Keratinocyte (primary cell): ENCODE results near the gene CDC42EP4. TPM values are rescaled to one million over a fixed set of nuclear protein-coding genes. Genes with fewer than 3 reads are reported as not detected.

Source experiments
- DNase-seq: peaks from one replicate; pipeline ENCODE4 v3.0.0-alpha.2; 2011; ENCODE audit warnings: low read depth, missing footprints, low spot score
- FAIRE-seq: peaks from 2 replicates; lab custom pipeline; 2011; peaks lifted over from hg19 to GRCh38; lab: Jason Lieb, UNC
- H2AFZ ChIP-seq: 2 replicates; pipeline ENCODE4 v1.6.0; 2012; ENCODE audit warnings: low read length, control low read depth, inconsistent platforms; ENCODE audit not compliant: control insufficient read depth
- H3K27ac ChIP-seq: 2 replicates; pipeline ENCODE4 v1.5.1; 2011; ENCODE audit warnings: low read length; ENCODE audit not compliant: control insufficient read depth, insufficient read depth
- H3K27me3 ChIP-seq: 3 replicates; pipeline ENCODE4 v1.6.0; 2011; ENCODE audit warnings: low read length; ENCODE audit not compliant: control insufficient read depth, insufficient read depth; ENCODE audit errors: extremely low read depth
- H3K36me3 ChIP-seq, 2 experiments: 2 replicates in 1 of 2; 3 replicates in 1 of 2; pipeline ENCODE4 v1.5.1; 2011; ENCODE audit warnings: low read length in 2 of 2, mild to moderate bottlenecking in 1 of 2; ENCODE audit not compliant: control insufficient read depth in 2 of 2, insufficient read depth in 2 of 2; ENCODE audit errors: extremely low read depth in 1 of 2
- H3K4me1 ChIP-seq: 3 replicates; pipeline ENCODE4 v1.5.1; 2011; ENCODE audit warnings: low read length; ENCODE audit not compliant: control insufficient read depth, insufficient read depth; ENCODE audit errors: extremely low read depth
- H3K4me2 ChIP-seq: 3 replicates; pipeline ENCODE4 v1.6.0; 2011; ENCODE audit warnings: low read depth, low read length; ENCODE audit not compliant: control insufficient read depth, insufficient read depth; ENCODE audit errors: extremely low read depth
- H3K4me3 ChIP-seq, 3 experiments: fragments of 200-600 bp in 1 of 3; sonication (generic) in 1 of 3; 2 replicates in 2 of 3; 3 replicates in 1 of 3; pipeline ENCODE4 v1.5.1; 2011 to 2016; ENCODE audit warnings: low read length in 3 of 3, mild to moderate bottlenecking in 3 of 3, control low read depth in 2 of 3, inconsistent platforms in 1 of 3, low read depth in 1 of 3, mixed read lengths in 1 of 3, mixed run types in 1 of 3, moderate library complexity in 1 of 3; ENCODE audit not compliant: control insufficient read depth in 2 of 3, insufficient read depth in 2 of 3; ENCODE audit errors: extremely low read depth in 1 of 3
- H3K79me2 ChIP-seq: 2 replicates; pipeline ENCODE4 v1.6.0; 2012; ENCODE audit warnings: low read length; ENCODE audit not compliant: control insufficient read depth, insufficient read depth
- H3K9ac ChIP-seq: 3 replicates; pipeline ENCODE4 v1.6.0; 2011; ENCODE audit warnings: low read length; ENCODE audit not compliant: control insufficient read depth, insufficient read depth; ENCODE audit errors: extremely low read depth
- H3K9me1 ChIP-seq: 3 replicates; pipeline ENCODE4 v1.6.0; 2011; ENCODE audit warnings: low read length; ENCODE audit not compliant: control insufficient read depth, insufficient read depth; ENCODE audit errors: extremely low read depth
- H3K9me3 ChIP-seq: 2 replicates; pipeline ENCODE4 v1.5.1; 2012; ENCODE audit warnings: low read depth, low read length; ENCODE audit not compliant: control insufficient read depth
- H4K20me1 ChIP-seq: 3 replicates; pipeline ENCODE4 v1.6.0; 2011; ENCODE audit warnings: low read length; ENCODE audit not compliant: control insufficient read depth, insufficient read depth; ENCODE audit errors: extremely low read depth
- CTCF ChIP-seq, 3 experiments: IDR thresholded peaks in 1 of 3; conservative IDR thresholded peaks in 1 of 3; optimal IDR thresholded peaks in 1 of 3; 2 replicates in 2 of 3; 3 replicates in 1 of 3; pipeline versions ENCODE3 to v1.5.1; 2011; ENCODE audit warnings: low read length in 3 of 3, mild to moderate bottlenecking in 3 of 3, moderate library complexity in 2 of 3, control low read depth in 1 of 3, inconsistent platforms in 1 of 3; ENCODE audit not compliant: insufficient read depth in 2 of 3; ENCODE audit errors: extremely low read depth in 1 of 3
- EZH2 ChIP-seq: IDR thresholded peaks from one replicate; pipeline ENCODE4 v1.6.1; 2012; ENCODE audit warnings: inconsistent platforms, mild to moderate bottlenecking, low read length, moderate library complexity
- dilution Hi-C: fragments of 300-500 bp; cut with MboI; formaldehyde crosslinking; loops from one replicate; pipeline ENCODE4 v1.7.0; 2020; ENCODE audit warnings: low sequenced_read_pairs; ENCODE audit not compliant: extremely low pct_ligation_motif_present
- polyA plus RNA-seq, 5 experiments: library from polyadenylated mRNA; depleted of rRNA in 3 of 5; stranded (reverse) in 3 of 5; stranded (forward) in 1 of 5; unstranded in 1 of 5; fragments of >200 nt; gene quantifications; 1 replicate in 1 of 5; 2 replicates in 3 of 5; 3 replicates in 1 of 5; pipeline versions ENCODE4 v1.2.1 to v1.2.3, GENCODE V29; 2011 to 2012; ENCODE audit warnings: missing spikeins in 2 of 5, low read depth in 1 of 5, low replicate concordance in 1 of 5

CDC42EP4 gene
- polyA plus RNA-seq, 1 donor (not counting 4 experiments of a cell fraction or from before 2014, with no cell fraction given) = 9.4 TPM

- H2AFZ ChIP-seq = no peak overlapping the region
- H3K9me1 ChIP-seq = no peaks in the 10 kb centered on the region
- H3K27ac ChIP-seq = no peak overlapping the region
- H3K27me3 ChIP-seq = no peaks in the 10 kb centered on the region
- no peak overlapping the region for H3K9ac ChIP-seq
- H3K4me1 ChIP-seq = peaks cover 13% of the 10 kb centered on the region
- no peak for DNase-seq
- FAIRE-seq = no peak
- H3K36me3 ChIP-seq = peaks cover 3 to 6% of the 10 kb centered on the region in 2 experiments
- TF ChIP-seq EZH2 (no peak), CTCF (optimal IDR thresholded peaks at IDR 0.05 in 1 of 3, IDR thresholded peaks at IDR 0.05 in 1 of 3, conservative IDR thresholded peaks at IDR 0.05 in 1 of 3; ENCODE audit: extremely low read depth in 1 of 3, insufficient read depth in 2 of 3, low read length in 3 of 3) (no peak)
- peaks cover 3% of the 10 kb centered on the region for H3K79me2 ChIP-seq
- no peak overlapping the region for H3K4me3 ChIP-seq
- H4K20me1 ChIP-seq = peaks cover 4% of the 10 kb centered on the region
- no peak overlapping the region for H3K4me2 ChIP-seq
- dilution Hi-C loops = no loop called here
- H3K9me3 ChIP-seq = no peaks in the 10 kb centered on the region
Observed at GRCh38 chr17:73284354-73284753, 27.4 kb downstream of the CDC42EP4 start.

- dilution Hi-C loops = no loop called here
- DNase-seq (no peak), FAIRE-seq (no peak)
- Histone ChIP-seq H4K20me1 (peaks cover 4% of the 10 kb centered on the region), H3K4me2 (no peak overlapping the region), H3K27ac (no peak overlapping the region), H3K27me3 (no peaks in the 10 kb centered on the region), H3K9me3 (no peaks in the 10 kb centered on the region), H3K9me1 (no peaks in the 10 kb centered on the region), H2AFZ (no peak overlapping the region), H3K36me3 (peaks cover 3 to 6% of the 10 kb centered on the region in 2 experiments), H3K9ac (no peak overlapping the region), H3K79me2 (peaks cover 3% of the 10 kb centered on the region), H3K4me1 (peaks cover 13% of the 10 kb centered on the region), H3K4me3 (no peak overlapping the region)
- TF ChIP-seq EZH2 (no peak), CTCF (optimal IDR thresholded peaks at IDR 0.05 in 1 of 3, IDR thresholded peaks at IDR 0.05 in 1 of 3, conservative IDR thresholded peaks at IDR 0.05 in 1 of 3; ENCODE audit: extremely low read depth in 1 of 3, insufficient read depth in 2 of 3, low read length in 3 of 3) (no peak)
Observed at GRCh38 chr17:73283841-73284282, 27.9 kb downstream of the CDC42EP4 start.
